HFF-Myc (cell line): ENCODE measurements around the gene AMZ1.

Experiments used
- DNase-seq: peaks from one replicate; pipeline ENCODE4 v3.0.0-alpha.2; 2011; ENCODE audit warnings: low read depth; ENCODE audit errors: extremely low read depth
- H3K4me3 ChIP-seq: replicated peaks from 2 replicates; pipeline ENCODE4 v1.5.1; 2011; ENCODE audit warnings: low read depth, mild to moderate bottlenecking, control low read depth, low read length
- CTCF ChIP-seq: IDR thresholded peaks from 2 replicates; pipeline ENCODE4 v1.5.1; 2012; ENCODE audit warnings: mild to moderate bottlenecking, low read depth, low read length, control low read depth; ENCODE audit errors: missing control alignments

The AMZ1 gene

GRCh38 chr7:2658941-2659340 is 29.1 kb upstream of the AMZ1 start:
- no peak for DNase-seq
- TF ChIP-seq CTCF: no peak
- H3K4me3 ChIP-seq: no peak overlapping the region

GRCh38 chr7:2659556-2660358 is 28.2 kb upstream of the AMZ1 start:
- no peak overlapping the region for H3K4me3 ChIP-seq
- no peak for TF ChIP-seq CTCF
- DNase-seq: no peak

- peak; percentile 56 for TF ChIP-seq CTCF
- DNase-seq: no peak
- H3K4me3 ChIP-seq: no peak overlapping the region
These were observed 27.5 kb upstream of the AMZ1 start for GRCh38 chr7:2660359-2661095.

- H3K4me3 ChIP-seq: no peak overlapping the region
- no peak for DNase-seq
- TF ChIP-seq CTCF: no peak
These were observed 26.9 kb upstream of the AMZ1 start for GRCh38 chr7:2661096-2661449.

- TF ChIP-seq CTCF: peak; percentile 4
- no peak for DNase-seq
- H3K4me3 ChIP-seq: no peak overlapping the region
These were observed 26.3 kb upstream of the AMZ1 start for GRCh38 chr7:2661602-2662272.

- no peak overlapping the region for H3K4me3 ChIP-seq
- no peak for DNase-seq
- no peak for TF ChIP-seq CTCF
These were observed 25.5 kb upstream of the AMZ1 start for GRCh38 chr7:2662273-2663120.
